Islet of Langerhans (tissue), 1 donor: ENCODE measurements around the gene SF1.
"Not testable (repeated sequence)": the region's sequence is repeated elsewhere in the genome, so short reads cannot be mapped to it uniquely, and the experiment has no call there.

Experiments
- FAIRE-seq: peaks from one replicate; lab custom pipeline; 2011; peaks lifted over from hg19 to GRCh38; lab: Jason Lieb, UNC

The SF1 gene

GRCh38 chr11:64778473-64779298, at the start of gene SF1:
SF1 (minus strand) TSS chr11:64778542; CDS start chr11:64778392, 150 bp downstream.
- peak; percentile 92 for FAIRE-seq

- FAIRE-seq = no peak
Observed at GRCh38 chr11:64827451-64827839, 49.1 kb upstream of the SF1 start.

GRCh38 chr11:64826578-64827450, 48.5 kb upstream of the SF1 start:
- FAIRE-seq = no peak

GRCh38 chr11:64826062-64826461, 47.7 kb upstream of the SF1 start:
- FAIRE-seq = no peak

GRCh38 chr11:64823568-64824119, 45.3 kb upstream of the SF1 start:
- no peak for FAIRE-seq

- FAIRE-seq = no peak
Observed at GRCh38 chr11:64817476-64817875, 39.1 kb upstream of the SF1 start.

GRCh38 chr11:64815433-64815832, 37.1 kb upstream of the SF1 start:
- not testable (repeated sequence) for FAIRE-seq

GRCh38 chr11:64814712-64815187, 36.4 kb upstream of the SF1 start:
- no peak for FAIRE-seq

- no peak for FAIRE-seq
Observed at GRCh38 chr11:64813826-64814225, 35.5 kb upstream of the SF1 start.

GRCh38 chr11:64810891-64811272, 32.5 kb upstream of the SF1 start:
- FAIRE-seq = no peak

GRCh38 chr11:64810271-64810890, 32.0 kb upstream of the SF1 start, which contains the start of gene MEN1:
MEN1 (minus strand) TSS chr11:64810551; CDS start chr11:64810109, 442 bp downstream.
- FAIRE-seq = no peak

GRCh38 chr11:64809781-64810241, 31.5 kb upstream of the SF1 start:
- no peak for FAIRE-seq

- no peak for FAIRE-seq
Observed at GRCh38 chr11:64805481-64805880, 27.1 kb upstream of the SF1 start.

GRCh38 chr11:64804346-64805210, 26.2 kb upstream of the SF1 start:
- FAIRE-seq = no peak

GRCh38 chr11:64803846-64804345, 25.6 kb upstream of the SF1 start:
- no peak for FAIRE-seq

- FAIRE-seq = no peak
Observed at GRCh38 chr11:64803158-64803845, 25.0 kb upstream of the SF1 start, which contains the start of gene MAP4K2. MAP4K2 (minus strand) TSS chr11:64803214; CDS start chr11:64803149, 65 bp downstream.

GRCh38 chr11:64802370-64803157, 24.2 kb upstream of the SF1 start:
- FAIRE-seq = no peak

- no peak for FAIRE-seq
Observed at GRCh38 chr11:64801561-64802369, 23.4 kb upstream of the SF1 start.

GRCh38 chr11:64801158-64801464, 22.8 kb upstream of the SF1 start:
- no peak for FAIRE-seq
